Osteoblast (primary cell): ENCODE data around the gene KLF15. TPM values are rescaled to one million over a fixed set of nuclear protein-coding genes. Genes with fewer than 3 reads are reported as not detected.
A peak's percentile ranks its signal among the peaks of the same experiment; 100 is the strongest.

Experiments
- DNase-seq: peaks from one replicate; pipeline ENCODE4 v3.0.0; 2011; ENCODE audit warnings: low spot score, mixed read lengths; ENCODE audit not compliant: insufficient read length; ENCODE audit errors: missing footprints
- H2AFZ ChIP-seq: 2 replicates; pipeline ENCODE4 v1.6.0; 2011; ENCODE audit warnings: mild to moderate bottlenecking, low read length
- H3K27ac ChIP-seq: 2 replicates; pipeline ENCODE4 v1.5.1; 2011; ENCODE audit warnings: mild to moderate bottlenecking, low read depth, low read length, moderate library complexity
- H3K27me3 ChIP-seq: 2 replicates; pipeline ENCODE4 v1.6.0; 2012; ENCODE audit warnings: mild to moderate bottlenecking, control low read depth, inconsistent platforms, low read length, moderate library complexity; ENCODE audit not compliant: insufficient read depth
- H3K36me3 ChIP-seq: 2 replicates; pipeline ENCODE4 v1.5.1; 2011; ENCODE audit warnings: mild to moderate bottlenecking, low read length, control low read depth, moderate library complexity; ENCODE audit not compliant: insufficient read depth
- H3K4me1 ChIP-seq: 2 replicates; pipeline ENCODE4 v1.5.1; 2011; ENCODE audit warnings: mild to moderate bottlenecking, low read length, control low read depth, moderate library complexity; ENCODE audit not compliant: insufficient read depth
- H3K4me2 ChIP-seq: 2 replicates; pipeline ENCODE4 v1.6.0; 2011; ENCODE audit warnings: mild to moderate bottlenecking, low read length; ENCODE audit not compliant: insufficient read depth
- H3K4me3 ChIP-seq: fragments of 200-600 bp; sonication (generic); 3 replicates; pipeline ENCODE4 v1.5.1; 2012; ENCODE audit warnings: mild to moderate bottlenecking, low read length, inconsistent platforms; ENCODE audit not compliant: insufficient read depth
- H3K79me2 ChIP-seq: 2 replicates; pipeline ENCODE4 v1.6.0; 2012; ENCODE audit warnings: mild to moderate bottlenecking, low read length, control low read depth, inconsistent platforms; ENCODE audit not compliant: insufficient read depth
- H3K9me3 ChIP-seq: 2 replicates; pipeline ENCODE4 v1.5.1; 2011; ENCODE audit warnings: low read depth, low read length, control low read depth
- H4K20me1 ChIP-seq: 2 replicates; pipeline ENCODE4 v1.6.0; 2012; ENCODE audit warnings: mild to moderate bottlenecking, low read length, control low read depth; ENCODE audit not compliant: insufficient read depth
- total RNA-seq: library from RNA; depleted of rRNA; stranded (reverse); fragments of >200 nt; gene quantifications from 2 replicates; pipeline ENCODE4 v1.2.3, GENCODE V29; 2012
- TF ChIP-seq, protein P1 (sequence below): IDR thresholded peaks from 2 replicates; pipeline ENCODE4 v1.5.1; 2011; ENCODE audit warnings: mild to moderate bottlenecking, low read depth, low read length, moderate library complexity; ENCODE audit errors: extremely low read depth

KLF15 gene
- total RNA-seq, 1 donor = 4.3 TPM

DNA sequence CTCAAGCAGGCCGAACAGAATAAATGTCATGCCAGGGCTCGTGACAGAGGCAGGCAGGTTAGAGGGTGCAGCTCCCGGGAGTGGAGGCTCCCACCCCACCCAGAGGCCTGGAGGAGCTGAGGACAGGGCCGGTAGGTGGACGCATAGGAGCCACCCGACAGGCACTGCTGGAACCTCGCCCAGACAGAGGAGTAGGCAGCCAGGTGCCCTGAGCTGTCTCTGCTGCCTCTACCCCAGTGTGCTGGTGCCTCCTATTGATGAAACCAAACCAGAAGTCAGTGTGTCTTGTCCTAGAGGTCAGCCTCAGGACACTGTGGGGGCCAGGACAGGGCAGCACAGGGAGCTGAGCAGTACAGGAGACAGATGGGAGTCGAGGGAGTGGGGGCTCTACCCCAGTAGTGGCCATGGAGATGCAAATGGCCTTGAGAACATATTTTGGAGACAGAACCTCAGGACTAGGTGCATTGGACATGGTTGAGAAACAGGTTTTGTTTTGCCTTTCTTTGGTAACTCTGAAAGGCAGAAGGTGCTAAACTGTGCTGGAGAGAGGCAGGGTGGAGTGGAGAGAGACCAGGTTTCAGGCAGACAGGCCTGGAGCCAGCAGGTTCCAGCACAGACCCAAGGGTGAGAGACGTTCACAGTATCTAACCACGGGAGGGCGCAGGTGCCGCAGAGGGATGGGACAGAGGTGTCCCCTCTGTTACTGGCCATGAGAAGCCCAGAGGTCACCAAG is 15.4 kb upstream of the KLF15 start:
- Histone ChIP-seq H2AFZ (no peak overlapping the region), H3K9me3 (no peaks in the 10 kb centered on the region), H3K4me3 (no peak overlapping the region), H3K27me3 (peaks cover 1% of the 10 kb centered on the region), H4K20me1 (no peaks in the 10 kb centered on the region), H3K27ac (no peak overlapping the region), H3K79me2 (no peaks in the 10 kb centered on the region), H3K4me2 (no peak overlapping the region), H3K4me1 (no peaks in the 10 kb centered on the region), H3K36me3 (no peaks in the 10 kb centered on the region)
- peak; percentile 43 for DNase-seq
- TF ChIP-seq, protein P1, sequence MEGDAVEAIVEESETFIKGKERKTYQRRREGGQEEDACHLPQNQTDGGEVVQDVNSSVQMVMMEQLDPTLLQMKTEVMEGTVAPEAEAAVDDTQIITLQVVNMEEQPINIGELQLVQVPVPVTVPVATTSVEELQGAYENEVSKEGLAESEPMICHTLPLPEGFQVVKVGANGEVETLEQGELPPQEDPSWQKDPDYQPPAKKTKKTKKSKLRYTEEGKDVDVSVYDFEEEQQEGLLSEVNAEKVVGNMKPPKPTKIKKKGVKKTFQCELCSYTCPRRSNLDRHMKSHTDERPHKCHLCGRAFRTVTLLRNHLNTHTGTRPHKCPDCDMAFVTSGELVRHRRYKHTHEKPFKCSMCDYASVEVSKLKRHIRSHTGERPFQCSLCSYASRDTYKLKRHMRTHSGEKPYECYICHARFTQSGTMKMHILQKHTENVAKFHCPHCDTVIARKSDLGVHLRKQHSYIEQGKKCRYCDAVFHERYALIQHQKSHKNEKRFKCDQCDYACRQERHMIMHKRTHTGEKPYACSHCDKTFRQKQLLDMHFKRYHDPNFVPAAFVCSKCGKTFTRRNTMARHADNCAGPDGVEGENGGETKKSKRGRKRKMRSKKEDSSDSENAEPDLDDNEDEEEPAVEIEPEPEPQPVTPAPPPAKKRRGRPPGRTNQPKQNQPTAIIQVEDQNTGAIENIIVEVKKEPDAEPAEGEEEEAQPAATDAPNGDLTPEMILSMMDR = no peak

DNA sequence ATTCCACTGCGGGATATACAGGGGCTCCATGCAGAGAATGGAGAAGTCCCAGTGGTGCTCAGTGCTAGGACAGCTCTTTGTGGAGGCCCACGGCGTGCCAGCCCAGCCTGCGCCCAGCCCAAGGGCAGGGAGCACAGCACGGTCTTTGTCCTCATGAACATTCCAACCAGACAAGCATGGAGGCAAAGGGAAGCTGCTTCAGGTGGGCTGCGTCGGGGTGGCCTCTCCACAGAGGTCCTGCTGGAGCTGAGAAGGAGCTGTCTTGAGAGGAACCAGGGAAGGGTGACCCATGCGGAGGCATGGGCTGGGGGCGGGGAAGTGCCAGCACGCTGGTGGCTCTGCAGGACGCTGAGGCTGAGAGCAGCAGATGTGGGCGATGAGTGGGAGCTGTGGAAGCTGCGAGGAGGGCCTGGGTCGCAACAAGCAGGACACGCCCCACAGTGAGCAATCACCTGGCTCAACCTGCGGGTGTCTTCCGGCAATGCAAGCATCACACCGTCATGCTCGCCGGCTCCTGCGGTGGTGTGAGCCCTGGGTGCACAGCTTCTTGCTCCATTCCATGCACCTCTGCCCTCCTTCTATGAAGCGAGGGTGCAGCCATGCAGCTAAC is 14.0 kb upstream of the KLF15 start:
- Histone ChIP-seq H3K4me2 (no peak overlapping the region), H3K4me1 (no peaks in the 10 kb centered on the region), H3K4me3 (no peak overlapping the region), H2AFZ (no peak overlapping the region), H4K20me1 (no peaks in the 10 kb centered on the region), H3K27me3 (no peaks in the 10 kb centered on the region), H3K9me3 (no peaks in the 10 kb centered on the region), H3K36me3 (no peaks in the 10 kb centered on the region), H3K27ac (no peak overlapping the region), H3K79me2 (no peaks in the 10 kb centered on the region)
- TF ChIP-seq, protein P1 = no peak
- DNase-seq = no peak

DNA sequence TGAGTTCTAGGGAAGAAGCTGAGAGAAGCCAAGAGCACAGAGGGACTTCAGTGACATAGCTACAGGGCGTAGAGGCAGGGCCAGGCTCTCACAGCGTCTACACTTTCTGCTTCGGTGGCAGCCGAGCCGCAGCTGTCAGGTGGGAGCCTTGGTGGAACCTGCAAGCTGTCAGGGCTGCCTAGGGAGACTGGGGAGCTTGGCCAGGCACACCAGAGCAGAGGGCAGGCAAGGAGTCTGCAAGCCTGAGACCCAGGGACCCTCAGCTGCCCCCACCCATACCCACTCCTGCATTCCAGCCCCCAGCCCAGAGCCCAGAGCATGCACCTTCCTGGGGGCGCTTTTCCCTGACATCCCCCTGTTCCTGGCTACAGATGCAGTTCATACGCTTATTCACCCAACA is 13.4 kb upstream of the KLF15 start:
- no peaks in the 10 kb centered on the region for H3K9me3 ChIP-seq
- H3K4me3 ChIP-seq = no peak overlapping the region
- H3K4me2 ChIP-seq = no peak overlapping the region
- no peaks in the 10 kb centered on the region for H3K4me1 ChIP-seq
- no peak overlapping the region for H3K27ac ChIP-seq
- H3K79me2 ChIP-seq = no peaks in the 10 kb centered on the region
- DNase-seq = peak; percentile 15
- H4K20me1 ChIP-seq = no peaks in the 10 kb centered on the region
- no peak overlapping the region for H2AFZ ChIP-seq
- H3K36me3 ChIP-seq = no peaks in the 10 kb centered on the region
- no peaks in the 10 kb centered on the region for H3K27me3 ChIP-seq
- TF ChIP-seq, protein P1 = no peak

DNA sequence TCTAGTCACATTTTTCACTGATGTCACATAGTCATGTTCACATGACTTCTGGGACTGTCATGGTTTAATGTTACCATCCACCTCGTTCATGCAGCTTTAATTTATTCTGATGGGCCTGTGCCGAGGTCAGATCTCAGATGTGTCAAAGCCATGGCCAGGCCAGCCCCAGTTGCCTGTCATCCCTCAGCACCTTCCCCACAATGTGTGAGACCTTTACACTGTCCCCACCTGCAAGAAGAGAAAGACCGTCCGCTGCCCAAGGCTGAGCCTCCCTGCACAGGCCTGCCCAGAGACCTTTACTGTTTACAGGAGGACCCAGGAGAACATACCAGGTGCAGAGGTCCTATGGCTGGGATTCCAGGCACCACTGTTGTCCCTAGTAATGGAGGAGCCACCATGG is 12.8 kb upstream of the KLF15 start:
- Histone ChIP-seq H3K36me3 (no peaks in the 10 kb centered on the region), H3K79me2 (no peaks in the 10 kb centered on the region), H2AFZ (no peak overlapping the region), H3K27ac (no peak overlapping the region), H3K4me1 (no peaks in the 10 kb centered on the region), H3K27me3 (no peaks in the 10 kb centered on the region), H3K9me3 (no peaks in the 10 kb centered on the region), H3K4me3 (no peak overlapping the region), H4K20me1 (no peaks in the 10 kb centered on the region), H3K4me2 (no peak overlapping the region)
- TF ChIP-seq, protein P1 = no peak
- DNase-seq = peak; percentile 29
